Fibroblast of lung (primary cell): ENCODE measurements around the gene MCTP1.

ENCODE experiments used
- EZH2 ChIP-seq: IDR thresholded peaks from 2 replicates; pipeline ENCODE4 v1.5.1; 2012; ENCODE audit warnings: low read length, control low read depth, mild to moderate bottlenecking; ENCODE audit errors: missing control alignments
- TF ChIP-seq, protein P1 (sequence below), 2 donors: IDR thresholded peaks in 1 of 2; conservative IDR thresholded peaks in 1 of 2; 1 replicate in 1 of 2; 2 replicates in 1 of 2; pipeline ENCODE4 v1.5.1; 2011 to 2012; ENCODE audit warnings: low read length in 2 of 2, control low read depth in 1 of 2, inconsistent platforms in 1 of 2, low read depth in 1 of 2, mild to moderate bottlenecking in 1 of 2

DNA sequence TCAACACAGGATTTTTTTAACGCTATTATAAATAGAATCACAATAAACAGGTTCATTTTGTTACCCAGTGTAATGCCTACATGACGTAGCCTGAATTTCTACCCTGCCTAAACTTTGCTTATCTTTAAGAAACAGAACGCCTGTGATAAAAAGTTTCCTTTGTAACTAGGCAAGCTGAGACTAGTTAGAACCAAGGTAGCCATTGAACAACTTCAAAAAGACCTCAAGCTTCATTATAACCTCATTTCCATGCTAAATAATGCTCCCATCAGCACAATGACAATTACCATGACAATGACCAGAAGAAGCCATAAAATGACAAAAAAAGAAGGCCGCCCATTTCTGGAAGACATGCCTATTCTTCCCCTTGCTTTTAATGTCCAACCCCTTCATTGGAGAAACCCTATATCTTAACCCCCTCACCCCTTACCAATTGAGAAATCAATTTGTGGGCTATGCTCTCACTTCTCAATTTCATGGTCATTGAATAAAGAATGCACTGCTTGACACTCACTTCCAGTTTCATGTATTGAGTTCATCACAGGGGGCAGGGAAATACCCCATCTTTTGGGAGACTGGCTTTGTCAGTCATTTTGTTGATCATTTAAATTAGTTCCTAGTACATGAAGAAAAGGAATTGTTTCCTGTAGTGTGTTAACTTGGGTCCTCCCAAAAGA is 276.8 kb downstream of the MCTP1 start:
- TF ChIP-seq, protein P1, sequence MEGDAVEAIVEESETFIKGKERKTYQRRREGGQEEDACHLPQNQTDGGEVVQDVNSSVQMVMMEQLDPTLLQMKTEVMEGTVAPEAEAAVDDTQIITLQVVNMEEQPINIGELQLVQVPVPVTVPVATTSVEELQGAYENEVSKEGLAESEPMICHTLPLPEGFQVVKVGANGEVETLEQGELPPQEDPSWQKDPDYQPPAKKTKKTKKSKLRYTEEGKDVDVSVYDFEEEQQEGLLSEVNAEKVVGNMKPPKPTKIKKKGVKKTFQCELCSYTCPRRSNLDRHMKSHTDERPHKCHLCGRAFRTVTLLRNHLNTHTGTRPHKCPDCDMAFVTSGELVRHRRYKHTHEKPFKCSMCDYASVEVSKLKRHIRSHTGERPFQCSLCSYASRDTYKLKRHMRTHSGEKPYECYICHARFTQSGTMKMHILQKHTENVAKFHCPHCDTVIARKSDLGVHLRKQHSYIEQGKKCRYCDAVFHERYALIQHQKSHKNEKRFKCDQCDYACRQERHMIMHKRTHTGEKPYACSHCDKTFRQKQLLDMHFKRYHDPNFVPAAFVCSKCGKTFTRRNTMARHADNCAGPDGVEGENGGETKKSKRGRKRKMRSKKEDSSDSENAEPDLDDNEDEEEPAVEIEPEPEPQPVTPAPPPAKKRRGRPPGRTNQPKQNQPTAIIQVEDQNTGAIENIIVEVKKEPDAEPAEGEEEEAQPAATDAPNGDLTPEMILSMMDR (conservative IDR thresholded peaks at IDR 0.05 in 1 of 2, IDR thresholded peaks at IDR 0.05 in 1 of 2; ENCODE audit: low read depth in 1 of 2, low read length in 2 of 2) = no peak
- TF ChIP-seq EZH2 = no peak
